Measurements from ENCODE around the gene PLXNA3. TPM values are rescaled to one million over a fixed set of nuclear protein-coding genes. Genes with fewer than 3 reads are reported as not detected.

The PLXNA3 gene
- polyA plus RNA-seq, 5 donors: 54.4 to 79.2 (median 63.2) TPM

GRCh38 chrX:154457491-154458115 is 478 bp upstream of the PLXNA3 start:
- no peak for DNase-seq

GRCh38 chrX:154458954-154459778 is 1.1 kb downstream of the PLXNA3 start:
- no peak for DNase-seq

- no peak for DNase-seq
Measured at GRCh38 chrX:154459832-154460231, 1.8 kb downstream of the PLXNA3 start.

GRCh38 chrX:154460326-154460725 is 2.2 kb downstream of the PLXNA3 start:
- DNase-seq: no peak

- DNase-seq: no peak
Measured at GRCh38 chrX:154462396-154462795, 4.3 kb downstream of the PLXNA3 start.

GRCh38 chrX:154463611-154464220 is 5.6 kb downstream of the PLXNA3 start:
- DNase-seq: no peak

GRCh38 chrX:154464806-154465365 is 6.8 kb downstream of the PLXNA3 start:
- no peak for DNase-seq

- no peak for DNase-seq
Measured at GRCh38 chrX:154465601-154466000, 7.5 kb downstream of the PLXNA3 start.

- DNase-seq: no peak
Measured at GRCh38 chrX:154466036-154466435, 8.0 kb downstream of the PLXNA3 start.

GRCh38 chrX:154466907-154467306 is 8.8 kb downstream of the PLXNA3 start:
- no peak for DNase-seq

- DNase-seq: no peak
Measured at GRCh38 chrX:154467556-154467955, 9.5 kb downstream of the PLXNA3 start.

- DNase-seq: no peak
Measured at GRCh38 chrX:154468217-154468616, 10.1 kb downstream of the PLXNA3 start.

GRCh38 chrX:154469114-154469513 is 11.0 kb downstream of the PLXNA3 start:
- no peak for DNase-seq

GRCh38 chrX:154469880-154470279 is 11.8 kb downstream of the PLXNA3 start:
- DNase-seq: no peak

GRCh38 chrX:154470434-154470833 is 12.4 kb downstream of the PLXNA3 start:
- DNase-seq: no peak

GRCh38 chrX:154470914-154471568 is 13.0 kb downstream of the PLXNA3 start:
- DNase-seq: no peak

- no peak for DNase-seq
Measured at GRCh38 chrX:154471839-154472684, 14.0 kb downstream of the PLXNA3 start.

GRCh38 chrX:154472685-154473632 is 14.9 kb downstream of the PLXNA3 start:
- no peak for DNase-seq

- no peak for DNase-seq
Measured at GRCh38 chrX:154473683-154474082, 15.6 kb downstream of the PLXNA3 start.

- DNase-seq: no peak
Measured at GRCh38 chrX:154476821-154477220, 18.7 kb downstream of the PLXNA3 start.
